ENCODE results near the gene ZNF462. TPM values are rescaled to one million over a fixed set of nuclear protein-coding genes. Genes with fewer than 3 reads are reported as not detected.

Gene ZNF462
- total RNA-seq, 1 experiment from 2014 or later, result 164 TPM

- WGBS (ENCODE audit: extremely low coverage, insufficient read length, low lambda C conversion rate), result no CpG with 5 or more reads among the region's 8 CpGs
- no peak for DNase-seq
- H3K9ac ChIP-seq (ENCODE audit: extremely low read depth, insufficient read length, low read length), result no peak overlapping the region
Observed at GRCh38 chr9:106962615-106963363, 99.8 kb downstream of the ZNF462 start.

More at GRCh38 chr9:106962615-106963363, 99.8 kb downstream of the ZNF462 start:
- TF ChIP-seq, protein P1, sequence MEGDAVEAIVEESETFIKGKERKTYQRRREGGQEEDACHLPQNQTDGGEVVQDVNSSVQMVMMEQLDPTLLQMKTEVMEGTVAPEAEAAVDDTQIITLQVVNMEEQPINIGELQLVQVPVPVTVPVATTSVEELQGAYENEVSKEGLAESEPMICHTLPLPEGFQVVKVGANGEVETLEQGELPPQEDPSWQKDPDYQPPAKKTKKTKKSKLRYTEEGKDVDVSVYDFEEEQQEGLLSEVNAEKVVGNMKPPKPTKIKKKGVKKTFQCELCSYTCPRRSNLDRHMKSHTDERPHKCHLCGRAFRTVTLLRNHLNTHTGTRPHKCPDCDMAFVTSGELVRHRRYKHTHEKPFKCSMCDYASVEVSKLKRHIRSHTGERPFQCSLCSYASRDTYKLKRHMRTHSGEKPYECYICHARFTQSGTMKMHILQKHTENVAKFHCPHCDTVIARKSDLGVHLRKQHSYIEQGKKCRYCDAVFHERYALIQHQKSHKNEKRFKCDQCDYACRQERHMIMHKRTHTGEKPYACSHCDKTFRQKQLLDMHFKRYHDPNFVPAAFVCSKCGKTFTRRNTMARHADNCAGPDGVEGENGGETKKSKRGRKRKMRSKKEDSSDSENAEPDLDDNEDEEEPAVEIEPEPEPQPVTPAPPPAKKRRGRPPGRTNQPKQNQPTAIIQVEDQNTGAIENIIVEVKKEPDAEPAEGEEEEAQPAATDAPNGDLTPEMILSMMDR (conservative IDR thresholded peaks at IDR 0.05), result no peak
- Mint-ChIP-seq H3K27ac (no peak overlapping the region), H3K4me3 (no peak overlapping the region), H3K4me1 (peaks cover 32 to 60% of the 10 kb centered on the region in 2 experiments), H3K27me3 (ENCODE audit: low read depth) (no peaks in the 10 kb centered on the region), H3K9me3 (no peaks in the 10 kb centered on the region), H3K36me3 (ENCODE audit: insufficient read depth in 1 of 3, low read depth in 3 of 3) (peaks cover 47 to 70% (median 67%) of the 10 kb centered on the region in 3 experiments)
- no peak overlapping the region for H2BK15ac ChIP-seq (ENCODE audit: low read depth, low read length)
- H2BK20ac ChIP-seq (ENCODE audit: low read depth, low read length, poor library complexity, severe bottlenecking), result no peak overlapping the region
- H2BK12ac ChIP-seq (ENCODE audit: insufficient read length, low read depth, low read length), result no peak overlapping the region
- H3K14ac ChIP-seq (ENCODE audit: insufficient read depth, low read length), result no peak overlapping the region
- no peak overlapping the region for H4K91ac ChIP-seq (ENCODE audit: insufficient read length, low read depth, low read length)
- H4K5ac ChIP-seq (ENCODE audit: insufficient read length, low read depth, low read length), result no peak overlapping the region
- no peak overlapping the region for H3K23ac ChIP-seq (ENCODE audit: insufficient read length, low read depth, low read length)
- H4K20me1 ChIP-seq (ENCODE audit: control insufficient read depth, insufficient read depth, insufficient read length), result no peaks in the 10 kb centered on the region
- no peak overlapping the region for H2AFZ ChIP-seq (ENCODE audit: low read length)
- no peaks in the 10 kb centered on the region for H3K79me2 ChIP-seq (ENCODE audit: insufficient read depth, low read length)
- H3K4ac ChIP-seq (ENCODE audit: low read depth, low read length), result no peak overlapping the region
- H4K8ac ChIP-seq (replicated peaks; ENCODE audit: insufficient read length, low read depth, low read length), result no peak overlapping the region
- no peak overlapping the region for H3K18ac ChIP-seq (ENCODE audit: insufficient read length, low read depth, low read length)
- no peak overlapping the region for H3K4me2 ChIP-seq (ENCODE audit: insufficient read depth, insufficient read length, low read length)
- no peaks in the 10 kb centered on the region for H3K23me2 ChIP-seq (ENCODE audit: insufficient read length, low read depth, low read length, poor library complexity, severe bottlenecking)
- peaks cover 2% of the 10 kb centered on the region; the same call in 1 of the 2 replicates for H3K4me1 ChIP-seq (ENCODE audit: insufficient read depth, low read length)
- no peak overlapping the region for H2BK120ac ChIP-seq (ENCODE audit: low read depth, low read length, poor library complexity, severe bottlenecking)
- H3K56ac ChIP-seq (ENCODE audit: insufficient read length, low read depth, low read length), result no peak overlapping the region
- H3K27ac ChIP-seq (ENCODE audit: insufficient read length, low read depth, low read length), result no peak overlapping the region
- no peaks in the 10 kb centered on the region for H3K27me3 ChIP-seq (ENCODE audit: insufficient read depth, low read length)
- no peak overlapping the region for H2BK5ac ChIP-seq (ENCODE audit: insufficient read length, low read length)
- no peak overlapping the region for H3T11ph ChIP-seq (ENCODE audit: low read length)
- H3K79me1 ChIP-seq (ENCODE audit: insufficient read depth, low read depth, low read length, poor library complexity, severe bottlenecking), result peaks cover 3% of the 10 kb centered on the region
- no peaks in the 10 kb centered on the region for H3K9me3 ChIP-seq (ENCODE audit: control insufficient read depth, low read depth, low read length)
- H2AK5ac ChIP-seq (ENCODE audit: insufficient read length, low read length), result no peak overlapping the region
